Activated CD4-positive, alpha-beta T cell treated with anti-CD3 and anti-CD28 coated beads, Interleukin-2, amount 10 ng/mL, durations not matched to agents 24 days and 14 days (primary cell): Measurements from ENCODE around the gene PRDM7. TPM values are rescaled to one million over a fixed set of nuclear protein-coding genes. Genes with fewer than 3 reads are reported as not detected.
A peak's percentile ranks its signal among the peaks of the same experiment; 100 is the strongest.
"Not testable (repeated sequence)": the region's sequence is repeated elsewhere in the genome, so short reads cannot be mapped to it uniquely, and the experiment has no call there.

ENCODE experiments used
- DNase-seq: peaks from one replicate; pipeline ENCODE4 v3.0.0; 2022
- H3K27ac Mint-ChIP-seq: one replicate; pipeline ENCODE4 v1.8.0; 2022; ENCODE audit warnings: mild to moderate bottlenecking, mixed read lengths
- H3K27me3 Mint-ChIP-seq: one replicate; pipeline ENCODE4 v1.8.0; 2022; ENCODE audit warnings: mixed read lengths
- H3K36me3 Mint-ChIP-seq: one replicate; pipeline ENCODE4 v1.8.0; 2022; ENCODE audit warnings: low read depth, mild to moderate bottlenecking, mixed read lengths
- H3K4me1 Mint-ChIP-seq: one replicate; pipeline ENCODE4 v1.8.0; 2021; ENCODE audit warnings: mixed read lengths
- H3K4me3 Mint-ChIP-seq: one replicate; pipeline ENCODE4 v1.8.0; 2022; ENCODE audit warnings: mild to moderate bottlenecking, moderate library complexity, mixed read lengths
- H3K9me3 Mint-ChIP-seq: one replicate; pipeline ENCODE4 v1.8.0; 2021; ENCODE audit warnings: mixed read lengths
- intact Hi-C: fragments of 100-400 bp; cut with micrococcal nuclease; formaldehyde crosslinking; loops from one replicate; pipeline ENCODE4 v1.15.1; 2023
- total RNA-seq: library from RNA; stranded (reverse); gene quantifications from 2 replicates; pipeline ENCODE4 v1.2.3, GENCODE V29; 2022

Gene PRDM7
- total RNA-seq, 1 donor from 2014 or later, result not detected

DNA sequence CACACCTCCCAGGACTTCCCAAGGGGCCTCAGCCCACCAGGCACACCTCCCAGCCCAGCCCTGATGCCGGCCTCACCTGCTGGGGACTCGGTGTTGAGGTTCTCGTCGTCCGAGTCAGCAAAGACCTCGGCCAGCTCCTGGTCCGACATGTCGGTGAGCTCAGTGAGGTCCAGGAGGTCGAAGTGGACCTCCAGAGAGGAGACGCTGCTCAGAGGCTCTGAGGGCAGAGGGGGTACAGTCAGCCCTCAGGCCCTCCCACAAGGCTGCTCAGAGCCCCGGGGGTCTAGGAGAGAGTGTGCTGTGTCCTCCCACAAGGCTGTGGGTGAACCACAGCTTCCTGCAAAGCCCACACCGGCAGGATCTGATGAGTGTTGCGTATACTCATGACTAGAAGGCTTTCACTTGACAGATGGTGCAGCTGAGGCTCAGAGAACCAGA lies 68.4 kb downstream of the PRDM7 start:
- peak; percentile 86 for DNase-seq
- H3K36me3 Mint-ChIP-seq, result no peaks in the 10 kb centered on the region
- no peaks in the 10 kb centered on the region for H3K9me3 Mint-ChIP-seq
- intact Hi-C loops, result no loop called here
- H3K4me3 Mint-ChIP-seq, result peak overlapping the region; percentile 69
- H3K4me1 Mint-ChIP-seq, result peaks cover 10% of the 10 kb centered on the region
- H3K27me3 Mint-ChIP-seq, result peaks cover 3% of the 10 kb centered on the region
- H3K27ac Mint-ChIP-seq, result no peak overlapping the region

DNA sequence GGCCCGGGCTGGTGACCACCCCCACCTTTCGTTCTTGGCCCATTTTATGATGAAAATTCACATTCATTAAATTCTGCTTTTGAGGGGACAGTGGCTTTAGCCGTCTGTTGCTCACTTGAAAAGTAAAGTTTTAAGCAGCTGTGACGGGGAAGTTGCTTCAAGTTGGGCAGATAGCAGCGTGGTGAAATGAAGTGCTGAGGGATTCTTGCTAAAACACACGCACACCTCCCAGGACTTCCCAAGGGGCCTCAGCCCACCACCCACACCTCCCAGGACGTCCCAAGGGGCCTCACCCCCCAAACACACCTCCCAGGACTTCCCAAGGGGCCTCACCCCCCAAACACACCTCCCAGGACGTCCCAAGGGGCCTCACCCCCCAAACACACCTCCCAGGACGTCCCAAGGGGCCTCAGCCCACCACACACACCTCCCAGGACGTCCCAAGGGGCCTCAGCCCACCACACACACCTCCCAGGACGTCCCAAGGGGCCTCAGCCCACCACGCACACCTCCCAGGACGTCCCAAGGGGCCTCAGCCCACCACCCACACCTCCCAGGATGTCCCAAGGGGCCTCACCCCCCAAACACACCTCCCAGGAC lies 69.4 kb downstream of the PRDM7 start:
- H3K36me3 Mint-ChIP-seq, DNase-seq, intact Hi-C loops, H3K27ac Mint-ChIP-seq, H3K9me3 Mint-ChIP-seq, H3K4me3 Mint-ChIP-seq, H3K27me3 Mint-ChIP-seq: not testable (repeated sequence)
- H3K4me1 Mint-ChIP-seq, result peaks cover 10% of the 10 kb centered on the region

DNA sequence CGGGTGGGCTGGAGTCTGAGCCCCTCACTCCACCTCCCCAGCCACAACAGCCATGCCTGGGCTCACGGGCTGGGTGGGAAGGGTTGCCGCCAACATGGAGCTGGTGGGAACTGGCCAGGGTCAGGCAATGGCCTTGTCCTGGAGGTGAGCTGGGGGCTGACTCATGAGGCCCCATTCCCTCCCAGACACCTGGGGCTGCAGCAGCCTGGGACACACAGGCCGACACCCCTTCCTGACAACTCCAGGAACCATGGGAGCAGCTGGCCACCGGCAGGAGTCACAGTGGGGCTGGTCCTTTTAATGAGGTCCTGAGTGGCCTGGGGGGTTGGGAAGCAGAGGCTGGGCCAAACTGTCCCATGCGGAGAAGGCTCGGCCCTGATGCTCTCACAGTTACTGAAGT lies 70.1 kb downstream of the PRDM7 start:
- Mint-ChIP-seq H3K27ac (no peak overlapping the region), H3K4me3 (no peak overlapping the region), H3K4me1 (peaks cover 10% of the 10 kb centered on the region), H3K9me3 (no peaks in the 10 kb centered on the region), H3K27me3 (peaks cover 3% of the 10 kb centered on the region), H3K36me3 (no peaks in the 10 kb centered on the region)
- intact Hi-C loops, result no loop called here
- DNase-seq, result no peak

Other genes with a start within 250 kb of the PRDM7 start
- gene SPIRE2, start 248.9 kb downstream of the PRDM7 start, total RNA-seq, result 1.9 and 2.0 TPM in 2 replicates
- gene TCF25, start 203.7 kb downstream of the PRDM7 start, total RNA-seq, result 192 and 194 TPM in 2 replicates
- gene MC1R, start 158.5 kb downstream of the PRDM7 start, total RNA-seq, result 4.6 and 5.9 TPM in 2 replicates
- 2.2 and 2.6 TPM in 2 replicates for gene TUBB3, start 154.0 kb downstream of the PRDM7 start, total RNA-seq
- 39.0 and 42.2 TPM in 2 replicates for gene DEF8, start 128.6 kb downstream of the PRDM7 start, total RNA-seq
- 0.38 TPM in 1 of 2 replicates, not detected in the other for gene DBNDD1, start 57.9 kb downstream of the PRDM7 start, total RNA-seq